Muscle layer of colon (tissue), 2 donors: ENCODE results near the gene ALKBH5.

Experiments used
- H3K27ac ChIP-seq: one replicate; pipeline ENCODE4 v1.7.0; 2013; ENCODE audit warnings: low read depth, mild to moderate bottlenecking, low read length, moderate library complexity
- H3K27me3 ChIP-seq, 2 donors: one replicate each; pipeline ENCODE4 v1.7.0; 2013; ENCODE audit warnings: low read length in 2 of 2, mild to moderate bottlenecking in 2 of 2; ENCODE audit not compliant: insufficient read depth in 2 of 2, control insufficient read depth in 1 of 2
- H3K36me3 ChIP-seq: one replicate; pipeline ENCODE4 v1.7.0; 2013; ENCODE audit warnings: mild to moderate bottlenecking, low read length; ENCODE audit not compliant: insufficient read depth
- H3K4me1 ChIP-seq: one replicate; pipeline ENCODE4 v1.7.0; 2013; ENCODE audit warnings: mild to moderate bottlenecking, low read length; ENCODE audit not compliant: insufficient read depth
- H3K4me3 ChIP-seq, 2 donors: one replicate each; pipeline ENCODE4 v1.7.0; 2013; ENCODE audit warnings: low read length in 2 of 2, low read depth in 1 of 2, mild to moderate bottlenecking in 1 of 2, moderate library complexity in 1 of 2
- H3K9ac ChIP-seq: one replicate; pipeline ENCODE4 v1.7.0; 2013; ENCODE audit warnings: low read length
- H3K9me3 ChIP-seq: one replicate; pipeline ENCODE4 v1.7.0; 2013; ENCODE audit warnings: mild to moderate bottlenecking, low read length
- donor health status: abdominal sarcoma.
- donor health status: Adenocarcinoma of cecum.

Gene ALKBH5

GRCh38 chr17:18226284-18226945 is 42.8 kb downstream of the ALKBH5 start:
- peak overlapping the region; percentile 68 for H3K9ac ChIP-seq
- H3K36me3 ChIP-seq, result no peaks in the 10 kb centered on the region
- H3K27ac ChIP-seq, result no peak overlapping the region
- peak overlapping the region; percentile 74 to 95 for H3K4me3 ChIP-seq
- H3K9me3 ChIP-seq, result no peaks in the 10 kb centered on the region
- peaks cover 16% of the 10 kb centered on the region for H3K4me1 ChIP-seq
- H3K27me3 ChIP-seq, result no peaks in the 10 kb centered on the region

GRCh38 chr17:18227635-18228034 is 44.0 kb downstream of the ALKBH5 start:
- H3K27me3 ChIP-seq, result no peaks in the 10 kb centered on the region
- no peak overlapping the region for H3K4me3 ChIP-seq
- peaks cover 16% of the 10 kb centered on the region for H3K4me1 ChIP-seq
- no peak overlapping the region for H3K27ac ChIP-seq
- no peaks in the 10 kb centered on the region for H3K9me3 ChIP-seq
- no peaks in the 10 kb centered on the region for H3K36me3 ChIP-seq
- H3K9ac ChIP-seq, result no peak overlapping the region

- Histone ChIP-seq H3K36me3 (no peaks in the 10 kb centered on the region), H3K9ac (no peak overlapping the region), H3K4me1 (peaks cover 16% of the 10 kb centered on the region), H3K27ac (no peak overlapping the region), H3K9me3 (no peaks in the 10 kb centered on the region), H3K4me3 (no peak overlapping the region), H3K27me3 (no peaks in the 10 kb centered on the region)
Measured at GRCh38 chr17:18228176-18228682, 44.6 kb downstream of the ALKBH5 start.

- Histone ChIP-seq H3K27me3 (no peaks in the 10 kb centered on the region), H3K4me3 (no peak overlapping the region), H3K9me3 (no peaks in the 10 kb centered on the region), H3K27ac (no peak overlapping the region), H3K4me1 (peaks cover 16% of the 10 kb centered on the region), H3K9ac (no peak overlapping the region), H3K36me3 (peaks cover under 1% of the 10 kb centered on the region)
Measured at GRCh38 chr17:18229254-18229653, 45.6 kb downstream of the ALKBH5 start.

- Histone ChIP-seq H3K9me3 (no peaks in the 10 kb centered on the region), H3K27ac (no peak overlapping the region), H3K36me3 (peaks cover 6% of the 10 kb centered on the region), H3K4me3 (no peak overlapping the region), H3K4me1 (peaks cover 13% of the 10 kb centered on the region), H3K27me3 (no peaks in the 10 kb centered on the region), H3K9ac (no peak overlapping the region)
Measured at GRCh38 chr17:18229771-18230170, 46.1 kb downstream of the ALKBH5 start.

GRCh38 chr17:18230288-18231141 is 46.9 kb downstream of the ALKBH5 start:
- H3K4me1 ChIP-seq, result peaks cover 10% of the 10 kb centered on the region
- H3K27me3 ChIP-seq, result no peaks in the 10 kb centered on the region
- H3K9ac ChIP-seq, result no peak overlapping the region
- no peak overlapping the region for H3K4me3 ChIP-seq
- H3K27ac ChIP-seq, result no peak overlapping the region
- H3K36me3 ChIP-seq, result peaks cover 13% of the 10 kb centered on the region
- H3K9me3 ChIP-seq, result no peaks in the 10 kb centered on the region

- H3K9ac ChIP-seq, result no peak overlapping the region
- H3K4me3 ChIP-seq, result no peak overlapping the region
- H3K27ac ChIP-seq, result no peak overlapping the region
- H3K27me3 ChIP-seq, result no peaks in the 10 kb centered on the region
- peaks cover 18% of the 10 kb centered on the region for H3K36me3 ChIP-seq
- H3K4me1 ChIP-seq, result peaks cover 8% of the 10 kb centered on the region
- no peaks in the 10 kb centered on the region for H3K9me3 ChIP-seq
Measured at GRCh38 chr17:18231164-18231563, 47.5 kb downstream of the ALKBH5 start.

GRCh38 chr17:18233803-18234518 is 50.3 kb downstream of the ALKBH5 start:
- Histone ChIP-seq H3K27ac (no peak overlapping the region), H3K27me3 (no peaks in the 10 kb centered on the region), H3K36me3 (peaks cover 22% of the 10 kb centered on the region), H3K9ac (no peak overlapping the region), H3K4me3 (no peak overlapping the region), H3K9me3 (no peaks in the 10 kb centered on the region), H3K4me1 (no peaks in the 10 kb centered on the region)

GRCh38 chr17:18234853-18235380 is 51.3 kb downstream of the ALKBH5 start:
- Histone ChIP-seq H3K27ac (no peak overlapping the region), H3K4me1 (no peaks in the 10 kb centered on the region), H3K9me3 (no peaks in the 10 kb centered on the region), H3K27me3 (no peaks in the 10 kb centered on the region), H3K9ac (no peak overlapping the region), H3K36me3 (peaks cover 22% of the 10 kb centered on the region), H3K4me3 (no peak overlapping the region)

GRCh38 chr17:18235743-18236256 is 52.2 kb downstream of the ALKBH5 start:
- no peak overlapping the region for H3K27ac ChIP-seq

GRCh38 chr17:18236494-18236893 is 52.9 kb downstream of the ALKBH5 start:
- no peaks in the 10 kb centered on the region for H3K27me3 ChIP-seq
- H3K4me3 ChIP-seq, result no peak overlapping the region
- H3K36me3 ChIP-seq, result peaks cover 22% of the 10 kb centered on the region
- no peak overlapping the region for H3K27ac ChIP-seq
- no peaks in the 10 kb centered on the region for H3K9me3 ChIP-seq
- no peaks in the 10 kb centered on the region for H3K4me1 ChIP-seq
- H3K9ac ChIP-seq, result no peak overlapping the region

More at GRCh38 chr17:18235743-18236256, 52.2 kb downstream of the ALKBH5 start:
- Histone ChIP-seq H3K36me3 (peaks cover 22% of the 10 kb centered on the region), H3K27me3 (no peaks in the 10 kb centered on the region), H3K9ac (no peak overlapping the region), H3K9me3 (no peaks in the 10 kb centered on the region), H3K4me1 (no peaks in the 10 kb centered on the region), H3K4me3 (no peak overlapping the region)
